Epithelial cell of proximal tubule (primary cell): ENCODE results near the gene TACC2. TPM values are rescaled to one million over a fixed set of nuclear protein-coding genes. Genes with fewer than 3 reads are reported as not detected.
"Not testable (repeated sequence)": the region's sequence is repeated elsewhere in the genome, so short reads cannot be mapped to it uniquely, and the experiment has no call there.

Experiments
- DNase-seq: peaks from one replicate; pipeline ENCODE4 v3.0.0-alpha.2; 2011; ENCODE audit warnings: low read depth
- H3K4me3 ChIP-seq: 2 replicates; pipeline ENCODE4 v1.5.1; 2011; ENCODE audit warnings: low read depth, mild to moderate bottlenecking, low read length
- total RNA-seq: library from RNA; depleted of rRNA; stranded (reverse); fragments of >200 nt; gene quantifications from 2 replicates; pipeline ENCODE4 v1.2.3, GENCODE V29; 2015
- TF ChIP-seq, protein P1 (sequence below): conservative IDR thresholded peaks from 2 replicates; pipeline ENCODE4 v1.5.1; 2012; ENCODE audit warnings: low read depth, mild to moderate bottlenecking, low read length

TACC2 gene
- total RNA-seq, 1 donor from 2014 or later = 23.9 TPM

DNA sequence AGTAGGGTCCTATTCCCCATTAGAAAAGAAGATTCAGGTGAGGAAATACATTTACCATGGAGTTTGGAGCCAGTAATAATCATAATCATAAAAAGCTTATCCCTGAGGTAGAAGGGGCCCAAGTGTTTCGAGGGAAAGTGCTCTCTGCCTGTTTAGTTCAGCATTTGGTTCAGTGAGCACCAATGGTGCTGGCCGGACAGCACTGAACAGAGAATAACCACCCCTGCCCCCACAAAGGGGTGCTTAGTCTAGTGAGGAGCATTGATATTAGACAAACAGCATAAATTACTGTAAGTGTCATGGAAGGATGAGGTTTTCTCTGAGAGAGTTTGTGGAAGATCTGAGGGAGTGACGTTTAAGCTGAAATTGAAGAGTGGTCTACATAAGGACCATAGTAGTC is 39.5 kb upstream of the TACC2 start:
- no peak for DNase-seq
- TF ChIP-seq, protein P1, sequence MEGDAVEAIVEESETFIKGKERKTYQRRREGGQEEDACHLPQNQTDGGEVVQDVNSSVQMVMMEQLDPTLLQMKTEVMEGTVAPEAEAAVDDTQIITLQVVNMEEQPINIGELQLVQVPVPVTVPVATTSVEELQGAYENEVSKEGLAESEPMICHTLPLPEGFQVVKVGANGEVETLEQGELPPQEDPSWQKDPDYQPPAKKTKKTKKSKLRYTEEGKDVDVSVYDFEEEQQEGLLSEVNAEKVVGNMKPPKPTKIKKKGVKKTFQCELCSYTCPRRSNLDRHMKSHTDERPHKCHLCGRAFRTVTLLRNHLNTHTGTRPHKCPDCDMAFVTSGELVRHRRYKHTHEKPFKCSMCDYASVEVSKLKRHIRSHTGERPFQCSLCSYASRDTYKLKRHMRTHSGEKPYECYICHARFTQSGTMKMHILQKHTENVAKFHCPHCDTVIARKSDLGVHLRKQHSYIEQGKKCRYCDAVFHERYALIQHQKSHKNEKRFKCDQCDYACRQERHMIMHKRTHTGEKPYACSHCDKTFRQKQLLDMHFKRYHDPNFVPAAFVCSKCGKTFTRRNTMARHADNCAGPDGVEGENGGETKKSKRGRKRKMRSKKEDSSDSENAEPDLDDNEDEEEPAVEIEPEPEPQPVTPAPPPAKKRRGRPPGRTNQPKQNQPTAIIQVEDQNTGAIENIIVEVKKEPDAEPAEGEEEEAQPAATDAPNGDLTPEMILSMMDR = no peak
- H3K4me3 ChIP-seq = no peak overlapping the region

DNA sequence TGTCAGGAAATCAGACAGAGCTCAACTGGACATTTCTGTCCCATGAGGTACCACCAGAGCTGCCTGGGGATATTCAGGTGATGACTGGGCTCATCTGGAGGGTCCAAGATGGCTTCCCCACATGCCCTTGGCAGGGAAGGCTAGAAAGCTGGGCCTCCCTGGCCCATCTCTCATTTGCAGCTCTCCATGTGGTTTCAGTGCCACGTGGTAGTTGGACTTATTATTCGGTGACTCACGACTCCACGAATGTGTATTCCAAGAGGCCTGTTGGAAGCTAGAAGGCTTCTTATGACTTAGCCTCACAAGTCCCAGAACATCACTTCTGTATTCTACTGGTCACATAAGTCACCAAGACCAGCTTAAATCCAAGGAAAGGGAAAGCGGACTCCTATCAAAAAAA is 36.7 kb upstream of the TACC2 start:
- H3K4me3 ChIP-seq = no peak overlapping the region
- DNase-seq = no peak
- TF ChIP-seq, protein P1 = no peak

DNA sequence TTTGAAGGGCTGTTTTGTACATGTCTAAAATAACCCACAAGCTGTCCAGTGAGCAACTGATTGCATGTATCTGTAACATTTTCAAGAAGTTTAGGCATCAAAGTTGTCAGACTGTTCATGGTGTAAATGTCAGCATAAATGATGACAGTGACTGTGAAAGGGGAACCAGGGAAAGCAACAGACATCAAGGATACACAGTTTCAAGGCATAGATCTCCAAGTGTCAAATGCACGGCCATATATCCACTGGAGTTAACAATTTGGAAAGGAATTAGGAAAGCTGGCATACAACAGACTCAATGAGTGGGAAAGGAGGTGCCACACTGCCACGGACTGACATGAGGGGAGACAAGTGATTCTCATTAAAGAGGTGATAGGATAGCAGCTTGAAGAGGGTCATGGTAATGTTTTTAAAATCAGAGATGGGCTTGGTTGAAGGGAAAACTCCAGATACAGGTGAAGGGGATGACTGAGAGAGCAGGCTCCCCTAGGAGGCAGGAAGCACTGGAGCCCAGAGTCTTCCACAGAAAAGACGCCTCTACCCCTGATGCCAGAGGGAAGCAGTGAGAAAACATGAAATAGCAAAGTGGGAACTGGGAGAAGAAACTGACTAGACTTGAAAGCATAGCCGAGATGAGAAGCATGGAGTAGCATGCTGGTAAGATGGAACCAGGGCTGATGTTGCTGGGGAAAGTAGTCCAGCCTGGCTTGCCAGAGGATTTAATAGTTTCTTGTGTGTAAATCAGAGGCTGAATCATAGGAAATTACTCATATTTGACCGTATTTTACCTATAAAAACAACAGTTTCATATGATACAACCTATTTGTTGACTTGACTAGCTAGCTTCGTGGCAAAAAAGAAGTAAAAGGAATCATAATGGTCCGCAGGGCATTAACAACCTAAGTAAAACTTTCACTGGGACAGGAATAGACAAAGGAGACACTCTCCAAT is 32.6 kb upstream of the TACC2 start:
- TF ChIP-seq, protein P1 = no peak
- no peak overlapping the region for H3K4me3 ChIP-seq
- no peak for DNase-seq

DNA sequence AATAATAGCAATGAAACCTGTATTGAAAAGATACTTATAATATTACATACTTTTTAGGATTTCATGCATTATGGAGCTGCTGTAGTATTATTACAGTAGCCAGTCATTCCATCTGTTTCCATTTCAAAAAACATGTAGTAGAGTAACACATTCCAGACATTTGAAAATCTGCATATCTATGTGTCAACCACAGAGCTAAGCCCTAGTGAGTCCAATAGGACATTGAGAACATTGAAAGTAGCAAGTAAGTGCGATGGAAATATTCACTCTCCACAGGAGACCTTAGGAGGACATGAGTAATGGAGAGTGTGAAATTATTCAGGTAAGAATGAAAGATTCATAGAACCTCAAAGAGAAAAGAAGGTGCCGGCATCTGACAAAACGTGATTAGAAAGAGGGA is 29.3 kb upstream of the TACC2 start:
- no peak for DNase-seq
- TF ChIP-seq, protein P1 = no peak
- no peak overlapping the region for H3K4me3 ChIP-seq

DNA sequence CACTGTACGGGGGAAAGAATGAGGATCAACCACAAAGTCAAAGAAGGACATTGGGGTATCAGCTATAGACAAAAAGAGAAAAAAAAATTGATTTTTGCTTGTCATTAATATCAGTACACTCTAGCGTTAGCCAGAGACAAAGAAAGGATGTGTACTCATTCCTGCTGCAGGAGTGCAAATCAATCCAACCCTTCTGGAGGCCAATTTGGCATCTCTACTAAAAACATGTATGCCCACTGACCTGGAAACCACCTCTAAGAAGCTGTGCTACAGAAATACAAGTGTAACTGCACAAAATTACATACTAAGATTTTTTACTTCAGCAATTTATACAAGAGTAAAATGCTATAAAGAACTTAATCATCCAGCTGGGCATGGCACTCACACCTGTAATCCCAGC is 27.5 kb upstream of the TACC2 start:
- H3K4me3 ChIP-seq = no peak overlapping the region
- TF ChIP-seq, protein P1 = no peak
- DNase-seq = no peak

DNA sequence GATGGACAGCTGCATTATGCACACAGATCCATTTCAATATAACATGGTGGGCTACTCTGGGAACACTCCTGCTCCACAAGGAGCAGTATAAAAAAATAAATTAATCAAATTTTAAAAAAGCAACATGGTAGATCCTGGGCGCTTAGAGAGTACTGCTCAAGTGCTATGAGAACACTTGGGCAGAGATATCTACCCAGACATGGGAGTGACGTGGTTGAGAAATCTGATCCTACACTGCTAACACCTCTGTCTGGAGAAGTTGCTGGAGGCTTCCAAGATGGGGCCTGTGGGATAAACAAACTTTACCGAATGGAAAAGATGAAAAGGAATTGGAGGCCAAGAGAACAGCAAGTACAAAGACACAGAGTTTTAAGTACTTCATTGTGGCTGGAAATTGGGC is 23.0 kb upstream of the TACC2 start:
- TF ChIP-seq, protein P1 = no peak
- H3K4me3 ChIP-seq = no peak overlapping the region
- no peak for DNase-seq

DNA sequence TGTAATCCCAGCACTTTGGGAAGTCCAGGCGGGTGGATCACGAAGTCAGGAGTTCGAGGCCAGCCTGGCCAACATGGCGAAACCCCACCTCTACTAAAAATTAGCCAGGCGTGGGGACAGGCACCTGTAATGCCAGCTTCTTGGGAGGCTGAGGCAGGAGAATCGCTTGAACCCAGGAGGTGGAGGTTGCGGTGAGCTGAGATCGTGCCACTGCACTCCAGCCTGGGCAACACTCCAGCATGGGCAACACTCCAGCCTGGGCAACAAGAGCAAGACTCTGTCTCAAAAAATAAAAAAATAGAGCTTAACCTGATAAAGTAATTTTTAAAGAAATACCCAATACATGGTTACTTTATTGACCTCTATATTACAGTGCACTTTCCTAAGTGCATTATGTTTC is 19.9 kb upstream of the TACC2 start:
- H3K4me3 ChIP-seq, DNase-seq: not testable (repeated sequence)
